GM18498 (cell line): ENCODE results near the gene AHCYL2.
"Not testable (repeated sequence)": the region's sequence is repeated elsewhere in the genome, so short reads cannot be mapped to it uniquely, and the experiment has no call there.

Experiments
- ATAC-seq: cut with Tn5 transposase; IDR thresholded peaks from one replicate; pipeline ENCODE4 v1.9.1; 2021; ENCODE audit warnings: mild to moderate bottlenecking, moderate library complexity; ENCODE audit not compliant: unreplicated experiment

The AHCYL2 gene

DNA sequence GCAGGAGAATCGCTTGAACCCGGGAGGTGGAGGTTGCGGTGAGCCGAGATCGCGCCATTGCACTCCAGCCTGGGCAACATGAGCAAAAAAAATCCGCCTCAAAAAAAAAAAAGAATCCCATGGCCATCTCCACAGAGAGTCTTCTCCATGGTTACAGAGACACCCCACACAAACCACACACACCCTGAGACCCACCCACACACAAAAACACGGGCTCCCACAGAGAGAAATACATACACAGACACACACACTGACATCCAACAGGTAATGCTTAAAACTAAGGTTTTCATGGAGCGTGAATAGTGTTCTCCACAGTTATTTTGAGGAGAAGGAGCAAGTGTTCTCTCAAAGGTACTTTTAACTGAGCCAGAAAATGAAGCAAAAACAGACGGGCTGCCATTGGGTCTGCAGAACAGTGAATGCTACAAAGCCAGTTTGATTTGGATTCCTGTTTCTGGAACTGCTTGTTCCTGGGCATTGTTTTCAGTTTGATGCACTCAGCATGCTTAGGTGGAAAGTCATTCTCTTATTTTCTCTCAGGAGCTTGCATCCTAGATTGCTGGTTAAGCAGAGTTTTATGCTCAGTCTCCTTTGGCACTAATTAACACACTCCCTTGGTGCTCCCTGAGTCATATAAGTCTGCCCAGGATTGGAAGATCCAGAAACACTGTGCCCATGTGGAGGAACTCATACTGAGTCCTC is 15.4 kb downstream of the AHCYL2 start:
- ATAC-seq, result no peak

DNA sequence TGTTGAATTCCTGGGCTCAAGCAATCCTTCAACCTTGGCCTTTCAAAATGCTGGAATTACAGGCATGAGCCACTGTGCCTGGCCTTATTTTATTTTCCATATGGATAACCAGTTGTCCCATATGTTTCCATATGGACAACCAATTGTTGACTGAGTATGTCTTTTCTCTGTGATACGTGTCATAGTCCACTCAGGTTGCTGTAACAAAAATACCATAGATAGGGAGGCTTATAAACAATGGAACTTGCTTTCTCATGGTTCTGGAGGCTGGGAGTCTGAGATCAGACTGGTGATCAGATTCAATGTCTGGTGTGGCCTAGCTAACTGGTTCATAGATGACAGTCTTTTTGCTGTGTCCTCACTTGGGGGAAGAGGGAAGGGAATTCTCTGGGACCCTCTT is 19.4 kb downstream of the AHCYL2 start:
- no peak for ATAC-seq

DNA sequence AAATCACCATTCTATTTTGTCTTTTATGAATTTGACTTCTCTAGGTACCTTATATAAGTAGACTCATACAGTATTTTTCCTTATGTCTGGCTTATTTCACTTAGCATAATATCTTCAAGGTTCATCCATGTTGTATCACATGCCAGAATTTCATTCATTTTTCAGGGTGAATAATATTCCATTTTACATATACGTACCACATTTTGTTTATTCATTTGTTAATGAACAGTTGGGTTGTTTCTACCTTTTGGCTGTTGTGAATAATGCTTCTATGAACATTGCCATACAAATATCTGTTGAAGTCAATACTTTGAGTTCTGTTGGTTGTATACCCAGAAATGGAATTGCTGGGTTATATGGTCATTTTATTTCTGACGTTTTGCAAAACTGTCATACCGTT is 20.7 kb downstream of the AHCYL2 start:
- ATAC-seq, result no peak

DNA sequence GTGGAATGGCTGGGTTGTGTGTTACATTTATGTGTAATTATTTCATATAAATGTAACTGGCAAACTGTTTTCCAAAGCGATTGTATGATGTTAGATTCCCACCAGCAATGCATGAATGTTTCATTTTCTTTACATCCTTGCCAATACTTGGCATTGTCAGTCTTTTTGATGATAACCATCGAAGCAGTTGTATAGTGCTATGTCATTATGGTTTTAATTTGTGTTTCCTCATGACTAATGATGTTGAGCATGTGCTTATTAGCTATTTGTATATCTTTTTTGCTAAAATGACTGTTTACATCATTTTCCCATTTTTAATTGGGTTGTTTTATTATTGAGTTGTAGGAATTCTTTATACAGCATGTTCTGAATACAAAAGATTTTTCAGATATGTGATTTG is 22.3 kb downstream of the AHCYL2 start:
- no peak for ATAC-seq

DNA sequence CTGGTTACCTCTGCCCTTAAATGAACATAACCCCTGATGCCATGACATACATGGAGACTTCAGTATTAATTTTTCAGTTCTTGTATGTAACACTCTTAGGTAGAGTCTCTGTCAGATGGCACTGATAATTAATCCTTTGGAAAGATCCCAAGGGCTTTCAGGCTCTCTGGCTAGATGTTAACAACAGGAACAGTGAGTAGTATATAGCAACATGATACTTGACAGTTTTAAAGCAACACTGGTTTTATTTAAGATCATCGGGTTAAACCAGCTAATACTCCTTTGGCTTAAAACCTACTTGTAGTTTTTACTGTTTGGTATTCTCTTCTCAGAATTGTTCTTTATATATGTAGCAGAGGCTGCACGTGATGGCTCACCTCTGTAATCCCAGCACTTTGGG is 27.3 kb downstream of the AHCYL2 start:
- ATAC-seq, result no peak

DNA sequence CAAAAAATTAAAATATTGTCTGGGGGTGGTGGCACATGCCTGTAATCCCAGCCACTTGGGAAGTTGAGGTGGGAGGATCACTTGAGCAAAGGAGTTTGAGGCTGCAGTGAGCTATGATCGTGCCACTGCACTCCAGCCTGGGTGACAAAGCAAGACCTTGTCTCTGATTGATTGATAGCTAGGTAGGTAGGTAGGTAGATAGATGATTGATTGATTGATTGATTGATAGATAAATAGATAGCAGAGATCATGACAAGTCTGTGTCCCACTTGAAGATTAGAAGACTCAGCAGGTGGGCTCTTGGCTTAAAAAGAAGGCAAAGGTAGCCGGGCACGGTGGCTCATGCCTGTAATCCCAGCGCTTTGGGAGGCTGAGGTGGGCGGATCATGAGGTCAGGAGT is 27.8 kb downstream of the AHCYL2 start:
- ATAC-seq, result not testable (repeated sequence)

DNA sequence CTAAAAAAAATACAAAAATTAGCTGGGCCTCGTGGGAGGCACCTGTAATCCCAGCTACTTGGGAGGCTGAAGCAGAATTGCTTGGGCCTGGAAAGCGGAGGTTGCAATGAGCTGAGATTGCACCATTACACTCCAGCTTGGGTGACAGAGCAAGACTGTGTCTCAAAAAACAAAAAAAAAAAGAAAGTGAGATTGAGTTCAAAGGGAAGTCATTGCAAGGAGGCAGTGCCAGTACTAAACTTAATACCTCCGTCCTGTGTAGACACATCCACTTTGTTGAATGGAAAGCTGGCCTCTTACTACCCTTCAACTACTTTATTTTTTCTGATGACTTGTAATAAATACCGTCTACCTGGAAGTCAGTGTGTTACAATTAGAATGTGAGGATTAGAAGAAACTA is 31.0 kb downstream of the AHCYL2 start:
- no peak for ATAC-seq

DNA sequence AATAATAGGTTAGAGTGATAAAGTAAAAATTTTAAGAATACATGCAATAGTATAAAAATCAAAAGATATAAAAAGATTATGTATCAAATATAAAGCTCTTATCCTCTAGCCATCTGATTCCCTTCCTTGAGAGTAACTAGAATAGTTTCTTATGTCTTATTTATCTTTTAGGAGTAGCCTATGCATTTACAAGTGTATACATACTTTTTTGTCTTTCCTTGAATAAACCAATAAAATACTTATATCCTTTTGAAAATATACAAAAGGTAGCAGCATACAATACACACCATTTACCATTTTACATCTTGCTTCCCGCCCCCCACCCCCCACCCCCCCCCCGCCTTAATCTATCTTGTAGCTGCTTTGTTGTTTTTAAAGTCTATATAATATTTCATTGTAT is 31.4 kb downstream of the AHCYL2 start:
- no peak for ATAC-seq

DNA sequence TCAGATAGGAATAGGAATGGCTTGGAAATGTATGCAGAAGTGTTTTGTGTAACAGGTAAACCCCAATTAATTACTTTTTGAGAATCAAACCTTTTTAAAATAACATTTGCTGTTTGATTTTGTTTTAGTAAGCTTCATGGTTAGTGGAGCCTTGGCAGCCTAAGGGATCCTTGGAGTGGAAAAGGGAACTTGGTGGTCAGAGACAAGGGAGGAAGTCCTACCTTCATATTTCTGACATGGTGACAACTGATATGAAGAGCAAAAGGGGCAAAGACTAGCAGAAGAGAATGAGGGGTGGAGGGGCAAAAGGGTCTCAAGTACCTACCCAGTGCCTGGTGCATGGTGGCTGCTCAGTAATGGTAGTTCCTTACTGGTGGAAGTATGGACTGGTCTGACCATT is 32.3 kb downstream of the AHCYL2 start:
- ATAC-seq, result no peak

DNA sequence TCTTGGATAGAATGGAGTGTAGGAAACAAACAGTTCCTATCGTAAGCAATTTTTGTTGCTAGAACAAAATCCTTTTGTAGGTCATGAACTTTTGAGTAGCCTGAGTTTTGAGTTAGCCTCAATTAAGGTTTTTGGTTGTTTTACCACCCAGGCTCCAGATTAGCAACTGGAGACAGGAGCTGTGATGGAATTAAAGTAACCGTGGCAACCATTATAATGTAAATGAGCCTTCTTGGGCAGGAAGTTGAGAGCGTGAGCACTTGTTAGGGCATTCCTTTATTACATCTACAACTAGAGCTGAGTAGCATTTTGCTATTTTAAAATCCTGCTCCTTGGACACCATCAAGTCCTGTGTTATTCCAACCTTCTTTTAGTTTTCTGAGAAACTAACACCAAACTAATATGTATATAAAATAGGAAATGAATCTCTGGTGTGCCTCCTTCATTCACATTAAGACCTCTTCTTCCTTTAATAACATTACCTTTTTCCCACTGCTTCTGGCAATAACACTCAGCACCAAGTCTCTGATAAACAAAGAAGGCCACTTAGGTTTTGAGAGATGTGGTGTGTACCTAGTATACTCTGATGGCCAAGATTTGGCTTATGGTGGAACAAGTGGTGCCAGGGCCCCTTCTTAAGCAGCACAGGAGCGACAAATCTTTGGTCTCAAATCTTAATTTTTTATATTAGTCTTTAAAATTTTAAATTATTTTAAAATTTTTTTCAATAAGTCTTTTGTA is 34.0 kb downstream of the AHCYL2 start:
- ATAC-seq, result no peak

DNA sequence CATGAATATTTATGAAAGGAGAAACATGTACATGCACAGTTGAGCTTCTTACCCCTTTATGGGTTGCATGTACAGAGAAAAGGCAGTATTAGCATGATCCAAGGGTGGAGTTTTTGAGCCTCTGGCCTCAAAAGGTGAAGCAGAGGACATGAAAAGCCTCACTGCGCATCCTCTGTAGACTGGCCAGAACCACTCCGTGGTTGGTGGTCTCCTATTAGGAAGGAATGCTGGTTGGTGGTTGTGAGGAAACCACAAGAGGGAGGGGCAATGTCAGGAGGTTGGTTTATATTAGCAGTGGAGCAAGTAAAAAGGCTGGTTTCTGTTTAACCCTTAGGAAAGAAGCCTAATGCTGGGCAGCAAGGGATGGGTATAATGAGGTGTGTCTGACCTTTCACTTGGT is 37.5 kb downstream of the AHCYL2 start:
- no peak for ATAC-seq

DNA sequence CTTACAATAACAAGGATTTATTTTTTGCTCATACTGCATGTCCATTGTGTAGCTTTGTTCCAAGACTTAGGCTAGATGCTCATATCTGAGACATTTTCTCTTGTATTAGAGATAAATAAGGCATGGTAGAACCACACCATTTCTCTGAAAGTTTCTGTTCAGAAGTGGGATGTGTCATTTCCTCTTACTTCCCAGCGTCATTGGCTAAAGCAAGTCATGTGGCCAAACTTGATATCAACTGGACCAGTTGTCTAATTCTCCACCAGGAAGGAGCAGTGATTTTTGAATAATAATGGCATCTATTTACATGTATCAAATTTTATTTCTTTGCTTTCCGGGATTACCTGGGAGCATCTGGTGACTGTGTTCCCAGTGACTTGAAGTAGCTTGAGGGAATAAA is 38.3 kb downstream of the AHCYL2 start:
- ATAC-seq, result no peak

DNA sequence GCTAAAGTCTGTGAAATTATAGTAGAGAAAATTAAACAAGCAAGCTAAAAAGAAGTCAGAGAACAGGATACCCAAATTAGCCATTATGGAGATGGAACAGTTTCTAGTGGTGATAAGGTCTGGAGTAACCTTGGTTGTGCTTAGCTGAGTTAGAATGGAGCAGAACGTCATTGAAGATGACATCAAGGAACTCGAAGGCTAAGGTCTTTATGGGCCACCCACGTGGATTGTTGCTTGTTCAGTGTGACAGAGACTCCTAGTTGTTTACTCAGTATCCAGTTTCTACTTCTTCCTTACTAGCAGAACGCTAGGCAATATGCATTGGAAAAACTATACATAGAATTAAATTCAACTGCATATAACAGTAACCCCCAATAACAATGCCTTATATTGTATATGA is 39.7 kb downstream of the AHCYL2 start:
- no peak for ATAC-seq

DNA sequence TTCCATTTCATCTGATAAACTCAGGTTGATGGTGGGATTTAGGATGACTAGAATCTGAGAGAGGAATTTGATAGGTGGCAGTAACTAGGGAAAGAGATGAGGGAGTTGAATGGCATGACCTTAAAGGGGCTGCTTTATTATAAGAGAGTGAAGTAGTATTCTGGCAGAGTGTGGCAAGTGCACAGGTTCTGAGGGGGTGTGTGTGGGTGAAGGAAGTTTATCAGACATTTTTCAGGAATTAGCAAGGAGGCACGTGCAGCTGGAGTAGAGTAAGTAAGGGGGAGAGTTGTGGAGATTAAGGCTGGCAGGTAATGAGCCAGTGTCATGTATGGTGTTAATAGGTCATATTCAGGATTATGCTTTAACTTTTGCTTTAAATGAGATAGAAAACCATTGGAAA is 40.5 kb downstream of the AHCYL2 start:
- ATAC-seq, result no peak

DNA sequence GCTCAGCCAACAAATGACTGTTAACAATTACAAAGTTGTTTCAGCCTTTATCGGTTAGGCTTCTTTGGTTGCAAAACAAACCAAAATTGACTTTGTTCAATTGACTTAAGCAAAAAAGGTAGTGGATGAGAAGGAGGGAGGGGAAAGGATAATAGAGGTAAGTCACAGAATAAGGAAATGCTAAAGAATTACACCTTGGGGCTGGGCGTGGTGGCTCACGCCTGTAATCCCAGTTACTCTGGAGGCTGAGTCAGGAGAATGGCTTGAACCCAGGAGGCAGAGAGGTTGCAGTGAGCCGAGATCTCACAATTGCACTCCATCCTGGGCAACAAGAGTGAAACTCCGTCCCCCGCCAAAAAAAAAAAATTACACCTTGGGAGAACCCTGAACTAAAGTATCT is 41.4 kb downstream of the AHCYL2 start:
- ATAC-seq, result no peak

DNA sequence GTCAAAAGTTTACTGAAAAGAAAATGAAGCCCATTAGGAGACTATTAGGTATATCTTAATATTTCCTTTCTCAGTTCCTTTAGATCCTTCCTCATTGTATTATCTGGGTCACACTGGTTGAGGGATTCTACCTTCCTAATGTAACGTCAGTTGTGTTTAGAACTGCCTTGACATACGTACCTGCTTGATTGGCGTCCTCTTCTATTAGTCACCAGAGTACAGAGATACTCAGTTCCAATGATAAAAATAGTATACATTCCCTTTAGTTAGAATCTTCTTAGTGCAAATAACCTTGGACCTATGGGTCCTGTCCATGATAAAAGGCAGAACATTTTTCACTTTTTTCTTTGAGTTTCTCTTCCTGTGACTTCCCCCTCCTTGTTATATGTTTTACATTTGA is 45.2 kb downstream of the AHCYL2 start:
- ATAC-seq, result no peak

DNA sequence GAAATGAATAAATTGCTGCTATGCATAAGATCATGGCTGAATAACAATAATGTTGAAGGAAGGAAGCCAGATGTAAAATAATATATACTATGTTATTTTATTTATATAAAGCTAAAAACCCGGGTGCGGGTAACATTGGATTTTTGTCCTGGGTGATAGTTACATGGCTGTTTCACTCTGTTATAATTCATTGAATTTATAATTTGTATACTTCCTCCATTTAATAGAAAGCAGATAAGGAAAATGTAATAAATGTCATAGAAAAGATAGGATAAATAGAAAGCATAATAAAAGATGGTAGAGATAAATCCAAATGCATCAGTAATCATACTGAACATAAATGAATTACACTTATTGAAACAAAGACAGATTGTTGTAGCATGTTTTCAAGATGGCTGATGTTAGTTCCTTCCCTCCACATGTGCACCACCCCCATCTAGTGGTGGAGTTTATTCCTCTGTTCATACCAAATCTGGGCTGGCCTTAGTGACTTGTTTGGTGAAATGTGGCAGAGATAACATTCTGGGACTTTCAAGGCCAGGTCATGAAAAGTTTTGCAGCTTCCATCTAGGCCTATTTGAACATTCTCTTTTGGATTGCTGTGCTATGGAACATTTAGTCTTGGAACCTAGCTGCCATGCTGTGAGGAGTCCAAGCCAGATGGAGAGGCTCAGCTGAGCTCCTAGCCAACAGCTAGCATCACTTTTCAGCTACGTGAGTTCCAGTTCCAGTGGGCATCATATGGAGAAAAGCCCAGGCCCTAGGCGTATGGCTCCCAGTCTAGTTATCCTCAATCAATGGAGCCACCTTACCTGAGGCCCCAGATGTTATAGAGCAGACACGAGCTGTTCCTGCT is 46.9 kb downstream of the AHCYL2 start:
- peak; percentile 77 for ATAC-seq

DNA sequence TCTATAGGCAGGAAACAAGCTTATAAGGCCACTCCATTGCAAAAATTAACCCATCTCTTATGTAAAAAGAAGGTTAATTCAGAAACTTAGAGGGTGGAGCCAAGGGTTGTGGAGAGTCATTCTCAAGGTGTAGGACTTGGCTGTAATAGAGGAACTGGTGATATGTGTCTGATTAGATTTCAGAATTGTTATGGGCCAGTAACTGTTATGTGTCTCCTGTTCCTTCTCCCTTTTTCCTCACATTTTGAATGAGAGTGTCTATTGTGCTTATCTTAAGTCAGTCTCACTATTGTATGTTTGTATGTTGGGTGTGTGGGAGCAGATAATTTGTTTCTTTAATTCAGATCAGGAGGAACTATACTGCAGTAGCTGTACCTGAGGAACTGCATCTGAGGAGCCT is 49.1 kb downstream of the AHCYL2 start:
- no peak for ATAC-seq

DNA sequence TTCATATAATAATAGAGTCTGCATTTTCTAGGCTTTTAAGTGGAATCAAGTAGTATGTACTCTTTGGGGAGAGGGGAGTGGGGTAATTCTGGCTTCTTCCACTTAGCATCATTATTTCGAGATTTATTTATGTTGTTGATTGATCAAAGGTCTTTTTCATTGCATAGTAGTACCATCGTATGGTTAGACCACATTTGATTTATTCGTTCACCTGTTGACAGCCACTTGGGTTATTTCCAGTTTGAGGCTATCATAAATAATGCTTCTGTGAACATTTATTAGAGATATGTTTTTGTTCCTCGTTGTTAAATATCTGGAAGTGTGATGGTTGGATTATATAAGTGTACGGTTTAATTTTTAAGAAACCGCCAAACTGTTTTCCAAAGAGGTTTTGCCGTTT is 52.8 kb downstream of the AHCYL2 start:
- ATAC-seq, result no peak

DNA sequence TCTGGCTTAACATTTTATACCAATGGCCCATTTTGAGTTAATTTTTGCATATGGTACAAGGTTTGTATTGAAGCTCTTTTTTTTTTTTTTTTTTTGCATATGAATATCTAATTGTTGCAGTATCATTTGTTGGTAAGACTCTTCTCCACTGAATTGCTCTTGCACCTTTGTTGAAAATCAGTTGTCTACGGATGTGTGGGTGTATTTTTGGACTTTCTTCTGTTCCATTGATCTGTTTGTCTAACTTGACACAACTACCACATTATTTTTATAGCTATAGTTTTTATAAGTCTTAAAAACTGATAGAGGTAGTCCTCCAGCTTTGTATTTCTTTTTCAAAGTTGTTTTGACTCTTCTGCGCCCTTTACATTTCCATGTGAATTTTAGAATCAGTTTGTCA is 53.9 kb downstream of the AHCYL2 start:
- ATAC-seq, result no peak

DNA sequence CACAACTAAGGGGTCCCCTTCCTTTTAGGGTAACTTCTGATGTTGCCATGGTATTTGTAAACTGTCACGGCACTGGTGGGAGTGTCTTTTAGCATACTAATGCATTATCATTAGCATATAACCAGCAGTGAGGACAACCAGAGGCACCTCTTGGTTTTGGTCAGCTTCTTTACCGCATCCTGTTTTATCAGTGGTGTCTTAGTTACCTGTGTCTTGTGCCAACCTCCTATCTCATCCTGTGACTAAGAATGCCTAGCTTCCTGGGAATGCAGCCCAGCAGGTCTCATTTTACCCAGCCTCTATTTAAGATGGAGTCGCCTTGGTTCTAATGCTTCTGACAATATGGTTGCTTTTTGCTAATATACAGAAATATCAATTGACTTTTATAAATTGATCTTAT is 54.9 kb downstream of the AHCYL2 start:
- ATAC-seq, result no peak

DNA sequence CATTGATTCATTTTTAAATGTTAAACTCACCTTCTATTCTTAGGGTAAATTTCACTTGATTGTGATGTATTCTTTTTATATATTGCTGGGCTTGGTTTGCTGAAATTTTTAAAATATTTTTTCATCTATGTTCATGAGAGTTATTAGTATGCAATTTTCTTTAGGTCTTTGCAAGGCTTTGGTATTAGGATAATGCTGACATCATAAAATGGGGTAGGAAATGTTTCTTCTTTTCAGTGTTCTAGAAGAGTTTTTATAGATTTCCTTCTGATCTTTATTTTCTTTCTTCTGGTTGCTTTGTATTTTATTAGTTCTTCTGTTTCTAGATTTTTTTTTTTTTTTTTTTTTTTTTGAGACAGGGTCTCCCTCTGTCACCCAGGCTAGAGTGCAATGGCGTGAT is 56.3 kb downstream of the AHCYL2 start:
- ATAC-seq, result no peak
